ENCODE measurements around the gene KLHL2.

The KLHL2 gene

GRCh38 chr4:165203541-165204461, 3.6 kb upstream of the KLHL2 start:
- no peak for TF ChIP-seq CTCF (conservative IDR thresholded peaks at IDR 0.05; ENCODE audit: low read length)

GRCh38 chr4:165204462-165204830, 2.9 kb upstream of the KLHL2 start:
- no peak for TF ChIP-seq CTCF (conservative IDR thresholded peaks at IDR 0.05; ENCODE audit: low read length)
- peak; percentile 25 for DNase-seq (ENCODE audit: low read depth)
- no peak overlapping the region for H3K4me3 ChIP-seq (ENCODE audit: low read length)

More at GRCh38 chr4:165203541-165204461, 3.6 kb upstream of the KLHL2 start:
- DNase-seq (ENCODE audit: low read depth) = no peak
- no peak overlapping the region for H3K4me3 ChIP-seq (ENCODE audit: low read length)

GRCh38 chr4:165207016-165207430, 338 bp upstream of the KLHL2 start:
- no peak for TF ChIP-seq CTCF (conservative IDR thresholded peaks at IDR 0.05; ENCODE audit: low read length)
- peak overlapping the region; percentile 81 for H3K4me3 ChIP-seq (ENCODE audit: low read length)
- DNase-seq (ENCODE audit: low read depth) = no peak

GRCh38 chr4:165208221-165208652, 876 bp downstream of the KLHL2 start:
- no peak for DNase-seq (ENCODE audit: low read depth)
- H3K4me3 ChIP-seq (ENCODE audit: low read length) = peak overlapping the region; percentile 83
- no peak for TF ChIP-seq CTCF (conservative IDR thresholded peaks at IDR 0.05; ENCODE audit: low read length)

GRCh38 chr4:165208741-165209388, 1.5 kb downstream of the KLHL2 start:
- no peak overlapping the region for H3K4me3 ChIP-seq (ENCODE audit: low read length)
- DNase-seq (ENCODE audit: low read depth) = no peak
- no peak for TF ChIP-seq CTCF (conservative IDR thresholded peaks at IDR 0.05; ENCODE audit: low read length)

- DNase-seq (ENCODE audit: low read depth) = no peak
- H3K4me3 ChIP-seq (ENCODE audit: low read length) = no peak overlapping the region
- no peak for TF ChIP-seq CTCF (conservative IDR thresholded peaks at IDR 0.05; ENCODE audit: low read length)
Measured at GRCh38 chr4:165209796-165210195, 2.4 kb downstream of the KLHL2 start.
